Amygdala (tissue), 56 donors: ENCODE data around the gene SLC48A1.

Experiments used
- DNase-seq, 56 donors: peaks; one replicate each; lab custom pipeline; 2025; lab: John Stamatoyannopoulos, UW

SLC48A1 gene

DNA sequence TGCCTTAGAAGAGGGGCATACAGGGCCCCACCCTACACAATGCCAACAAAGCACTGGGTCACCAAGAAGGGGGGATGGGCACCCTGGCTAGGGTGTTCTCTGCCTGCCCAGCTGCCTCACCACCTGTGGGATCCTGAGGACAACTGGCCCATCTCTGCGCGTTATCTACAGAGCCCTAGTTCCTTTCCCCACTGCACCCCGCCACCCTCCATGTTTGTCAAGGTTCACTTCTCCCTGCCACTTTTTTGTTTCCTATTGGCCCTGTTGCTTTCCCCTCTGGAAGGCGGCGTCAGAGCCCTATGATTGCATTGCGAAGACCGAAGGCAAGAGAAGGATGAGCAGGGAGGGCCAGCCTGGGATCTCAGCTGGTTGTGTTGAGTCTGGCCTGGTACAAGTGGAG is 1.6 kb downstream of the SLC48A1 start:
- peak in 6 of 56 donors; percentile 24 to 51 (median 33) for DNase-seq

DNA sequence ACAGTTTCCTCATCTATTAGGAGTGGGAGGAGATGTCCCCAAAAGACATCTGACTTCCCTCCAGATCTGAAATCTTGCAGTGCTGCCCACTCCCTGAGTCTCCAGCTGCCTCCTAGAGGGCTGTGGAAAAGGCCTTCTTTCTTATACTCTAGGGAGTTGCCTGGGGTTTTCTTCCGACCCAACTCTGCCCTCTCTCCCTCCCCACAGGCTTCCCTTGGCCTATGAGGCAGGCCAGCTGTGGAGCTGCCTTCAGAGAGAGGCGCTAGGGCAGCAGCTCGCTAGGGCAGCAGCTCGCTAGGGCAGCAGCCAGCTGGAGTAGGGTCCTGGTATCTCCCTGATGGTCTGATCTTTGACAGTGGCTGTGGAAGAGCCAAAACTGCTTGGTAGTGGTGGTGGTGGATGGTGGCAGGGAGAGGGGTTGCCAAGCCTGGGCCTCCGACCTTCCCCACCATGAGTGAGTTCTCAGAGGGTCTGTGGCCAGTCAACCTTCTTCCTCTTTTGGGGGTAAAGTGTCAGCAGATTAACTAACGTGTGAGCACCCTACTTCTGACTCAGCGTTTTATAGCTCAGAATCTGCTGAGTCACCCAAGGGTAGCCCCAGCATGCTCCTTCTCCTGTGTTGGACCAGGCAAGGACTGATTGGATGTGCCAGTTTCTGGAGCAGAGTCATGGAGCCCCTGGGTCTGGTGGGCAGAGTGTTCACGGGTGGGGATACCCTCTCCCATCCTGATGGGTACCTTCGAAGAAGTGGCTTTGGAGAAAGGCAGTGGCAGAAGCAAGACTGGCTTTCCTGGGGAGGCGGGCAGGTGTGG is 2.3 kb downstream of the SLC48A1 start:
- peak in 36 of 56 donors; percentile 18 to 74 (median 50) for DNase-seq

DNA sequence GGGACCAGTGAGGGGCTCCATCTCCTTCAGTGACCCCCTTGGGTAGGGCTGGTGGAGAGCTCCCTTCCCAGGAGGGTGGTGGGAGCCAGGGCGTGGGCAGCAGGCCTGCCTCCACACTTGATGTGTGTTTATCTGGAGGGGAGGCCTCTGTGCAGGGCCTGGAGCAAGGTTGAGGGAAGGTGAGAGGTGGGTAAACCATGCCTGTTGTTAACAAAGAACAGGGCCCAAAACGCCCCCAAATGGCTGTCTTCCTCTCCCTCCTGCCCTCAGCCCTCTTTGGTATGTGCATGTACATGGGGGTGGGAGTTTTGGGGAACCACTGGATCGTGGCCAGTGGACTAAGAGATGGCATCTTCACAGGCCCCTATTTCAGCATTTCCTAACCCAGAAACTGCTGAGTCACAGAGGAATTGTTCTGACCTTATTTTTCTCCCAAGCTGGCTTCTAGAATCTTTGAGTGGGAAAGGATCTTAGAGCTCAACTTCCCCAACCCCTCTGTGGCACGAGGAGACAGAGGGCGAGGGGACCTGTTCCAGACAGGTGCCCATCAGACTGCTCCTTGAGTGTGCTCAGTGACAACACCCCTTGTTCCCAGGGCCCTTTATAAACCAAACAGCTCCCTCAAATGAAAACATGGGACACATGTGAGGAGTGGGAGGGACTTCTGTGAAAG is 3.6 kb downstream of the SLC48A1 start:
- DNase-seq = peak in 2 of 56 donors; percentile 27 to 30

DNA sequence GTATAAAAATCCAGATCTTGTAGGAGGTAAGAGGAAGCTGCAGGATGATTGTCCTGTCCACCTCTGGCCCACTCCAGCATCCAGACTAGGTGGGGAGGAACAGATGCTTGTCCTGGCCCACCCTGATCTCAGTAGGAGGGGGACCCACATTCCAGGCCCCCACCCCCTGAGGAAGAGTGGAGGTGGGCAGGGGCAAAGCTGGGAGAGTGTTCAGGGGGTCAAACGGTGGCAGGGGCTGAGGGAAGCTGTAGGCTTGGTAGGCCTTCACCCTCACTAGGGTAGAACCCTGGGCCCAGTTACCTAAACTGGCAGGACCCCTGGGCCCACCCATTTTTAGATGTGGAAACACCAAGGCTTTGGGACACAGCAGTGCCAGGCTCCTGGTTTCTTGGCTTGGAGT is 4.1 kb downstream of the SLC48A1 start:
- DNase-seq = peak in 1 of 56 donors; percentile 48

DNA sequence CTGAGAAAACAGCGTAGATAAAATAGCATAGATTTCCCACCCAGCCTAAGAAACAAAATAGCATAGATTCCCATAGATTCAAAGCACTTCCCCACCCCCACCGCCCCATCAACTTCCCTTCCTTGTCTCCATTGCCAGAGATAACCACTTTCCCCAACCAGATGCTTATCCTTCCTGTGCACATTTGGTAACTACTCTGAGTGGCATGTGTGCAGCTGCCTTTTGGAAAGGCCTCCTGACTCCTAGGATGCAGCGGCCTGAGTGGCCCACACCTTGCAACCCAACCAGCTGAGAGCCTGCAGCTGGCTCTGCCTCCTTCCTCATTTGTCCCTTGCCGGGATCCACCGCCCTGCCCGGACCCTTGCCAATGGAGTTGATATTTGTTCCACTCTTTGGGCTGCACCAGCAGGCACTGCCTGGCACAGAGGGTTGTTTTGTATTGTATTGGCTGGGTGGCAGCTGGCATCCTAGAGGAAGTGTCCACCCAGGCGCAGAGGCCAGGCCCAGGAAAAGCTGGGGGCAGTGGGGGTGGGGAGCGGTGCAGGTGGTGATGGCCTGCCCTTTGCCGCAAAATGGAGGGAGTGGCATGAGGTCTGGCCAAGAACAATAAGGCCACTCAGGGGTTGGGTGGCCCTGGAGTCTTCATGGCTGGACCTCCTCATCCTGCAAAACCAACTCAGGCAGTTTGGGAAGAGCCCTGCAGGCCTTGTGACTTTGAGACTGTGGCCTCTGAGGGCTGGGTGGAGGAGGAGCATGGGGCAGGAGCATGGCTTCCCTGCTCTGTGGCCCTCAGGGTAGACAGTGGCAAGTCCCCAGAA is 4.9 kb downstream of the SLC48A1 start:
- peak in 54 of 56 donors; percentile 56 to 99 (median 90) for DNase-seq

DNA sequence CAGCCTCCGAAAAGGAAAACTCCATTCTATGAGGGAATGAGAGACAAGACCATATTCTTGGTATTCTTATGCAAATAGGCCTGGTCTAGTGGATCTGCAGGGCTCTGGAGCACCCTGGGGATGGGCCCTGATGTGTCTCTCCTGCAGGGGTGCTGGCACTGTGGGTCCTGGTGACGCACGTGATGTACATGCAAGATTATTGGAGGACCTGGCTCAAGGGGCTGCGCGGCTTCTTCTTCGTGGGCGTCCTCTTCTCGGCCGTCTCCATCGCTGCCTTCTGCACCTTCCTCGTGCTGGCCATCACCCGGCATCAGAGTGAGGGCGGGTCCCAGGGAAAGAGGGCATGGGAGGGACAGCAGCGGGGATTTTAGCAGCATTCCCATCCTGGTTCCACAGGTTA is 5.8 kb downstream of the SLC48A1 start:
- peak in 8 of 56 donors; percentile 40 to 65 (median 56) for DNase-seq

DNA sequence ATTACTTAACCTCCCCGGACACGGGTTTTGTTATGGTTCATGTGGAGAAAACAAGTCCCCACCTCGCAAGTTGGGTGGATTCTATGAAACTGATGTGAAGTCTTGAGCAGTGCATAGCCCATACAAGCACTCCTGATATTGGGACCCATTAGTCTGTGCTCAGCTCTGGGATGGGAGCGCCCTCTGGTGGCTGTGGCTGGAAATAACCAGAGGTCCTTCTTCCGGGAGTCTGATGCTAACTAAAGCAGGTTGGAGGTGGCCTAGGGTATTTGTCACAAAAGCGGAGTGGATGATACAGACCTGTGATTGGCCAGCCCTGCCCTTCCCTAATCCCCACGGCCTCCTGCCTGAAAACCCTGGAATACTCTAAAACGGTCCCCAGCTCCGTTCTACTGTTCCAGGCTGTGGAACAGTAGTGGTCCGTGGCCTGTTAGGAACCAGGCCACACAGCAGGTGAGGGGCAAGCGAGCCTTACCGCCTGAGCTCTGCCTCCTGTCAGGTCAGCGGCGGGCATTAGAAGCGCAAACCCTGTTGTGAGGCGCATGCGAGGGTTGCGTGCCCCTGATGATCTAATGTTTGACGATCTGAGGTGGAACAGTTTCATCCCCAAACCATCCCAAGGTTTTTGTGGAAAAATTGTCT is 6.4 kb downstream of the SLC48A1 start:
- peak in 55 of 56 donors; percentile 40 to 94 (median 79) for DNase-seq

DNA sequence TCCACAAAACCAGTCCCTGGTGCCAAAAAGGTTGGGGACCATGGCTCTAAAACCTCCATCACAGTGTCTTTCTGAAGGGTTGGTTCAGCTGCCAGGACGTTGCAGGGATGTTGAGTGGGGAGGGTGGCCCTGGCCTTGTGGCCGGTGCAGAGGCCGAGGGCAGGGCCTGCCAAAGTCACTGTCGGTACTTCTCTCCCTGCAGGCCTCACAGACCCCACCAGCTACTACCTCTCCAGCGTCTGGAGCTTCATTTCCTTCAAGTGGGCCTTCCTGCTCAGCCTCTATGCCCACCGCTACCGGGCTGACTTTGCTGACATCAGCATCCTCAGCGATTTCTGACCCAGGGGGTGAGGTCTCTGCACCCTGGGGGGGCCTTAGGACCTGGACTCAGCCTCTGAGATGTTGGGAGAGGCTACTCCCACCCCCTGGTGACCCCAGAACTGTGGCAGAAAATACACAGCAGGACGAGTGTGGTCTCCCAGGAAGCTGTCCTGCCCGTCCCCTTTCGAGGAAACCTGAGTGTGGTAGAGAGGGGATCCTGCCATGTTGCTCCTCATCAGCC is 7.0 kb downstream of the SLC48A1 start:
- DNase-seq = no peak

DNA sequence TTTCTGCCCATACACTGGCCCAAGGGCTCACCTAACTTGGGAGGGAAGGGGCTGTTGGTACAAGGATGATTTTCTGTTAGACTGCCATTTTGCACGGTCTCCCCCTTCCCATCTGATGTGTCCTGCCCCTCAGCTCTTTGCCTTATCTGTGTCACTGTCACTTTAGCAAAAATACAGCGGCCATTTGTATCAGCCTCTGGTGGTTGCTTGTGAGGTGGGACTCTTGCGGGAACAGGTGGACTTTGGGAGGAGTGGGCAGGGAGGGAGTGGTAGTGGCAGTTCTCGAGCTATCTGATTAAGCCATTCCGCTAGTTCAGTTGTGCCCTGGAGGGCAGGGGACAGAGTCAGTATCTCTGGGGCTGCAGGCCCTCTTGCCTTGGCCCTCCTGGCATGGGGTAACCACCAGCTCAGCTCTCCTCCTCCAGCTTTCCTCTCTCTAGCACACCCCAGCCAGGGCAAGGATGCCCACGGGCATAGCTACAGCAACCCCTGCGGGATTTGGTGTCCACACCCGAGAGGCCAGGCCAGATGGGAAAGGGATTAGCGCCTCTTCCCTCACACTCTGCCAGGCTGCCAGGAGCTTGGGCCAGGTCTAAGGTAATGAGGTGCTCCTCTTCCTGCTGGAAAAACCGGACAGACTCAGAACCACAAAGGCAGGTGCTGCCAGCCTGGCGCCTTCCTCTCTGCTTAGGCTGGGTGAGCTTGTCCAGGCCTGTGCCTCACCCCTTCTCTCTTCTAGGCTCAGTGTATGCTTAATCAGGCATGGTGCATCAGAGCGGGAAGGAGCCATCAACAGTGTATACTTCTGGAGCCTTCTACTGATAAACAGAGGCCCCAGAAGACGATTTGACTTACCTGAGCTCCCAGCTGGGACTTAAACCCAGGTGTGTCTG is 8.7 kb downstream of the SLC48A1 start:
- no peak for DNase-seq

DNA sequence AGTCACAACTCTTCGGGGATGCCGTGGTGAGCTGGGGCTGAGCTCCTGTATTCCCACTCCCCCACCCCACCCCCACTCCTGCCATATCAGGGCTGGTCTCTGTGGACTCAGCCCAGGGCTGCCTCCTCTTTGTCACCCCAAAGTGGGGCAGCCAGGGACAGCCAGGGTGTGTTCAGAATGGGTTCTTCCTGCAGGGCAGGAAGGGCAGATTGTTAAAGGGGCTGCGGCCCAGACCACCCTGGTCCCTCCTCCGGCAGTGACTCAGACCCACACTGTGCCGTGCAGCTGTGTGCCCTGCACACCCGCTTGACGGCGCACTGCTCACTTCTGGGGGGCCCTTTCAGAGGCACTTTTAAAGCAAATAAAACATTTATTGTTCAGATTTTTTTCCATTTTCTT is 9.3 kb downstream of the SLC48A1 start:
- no peak for DNase-seq

DNA sequence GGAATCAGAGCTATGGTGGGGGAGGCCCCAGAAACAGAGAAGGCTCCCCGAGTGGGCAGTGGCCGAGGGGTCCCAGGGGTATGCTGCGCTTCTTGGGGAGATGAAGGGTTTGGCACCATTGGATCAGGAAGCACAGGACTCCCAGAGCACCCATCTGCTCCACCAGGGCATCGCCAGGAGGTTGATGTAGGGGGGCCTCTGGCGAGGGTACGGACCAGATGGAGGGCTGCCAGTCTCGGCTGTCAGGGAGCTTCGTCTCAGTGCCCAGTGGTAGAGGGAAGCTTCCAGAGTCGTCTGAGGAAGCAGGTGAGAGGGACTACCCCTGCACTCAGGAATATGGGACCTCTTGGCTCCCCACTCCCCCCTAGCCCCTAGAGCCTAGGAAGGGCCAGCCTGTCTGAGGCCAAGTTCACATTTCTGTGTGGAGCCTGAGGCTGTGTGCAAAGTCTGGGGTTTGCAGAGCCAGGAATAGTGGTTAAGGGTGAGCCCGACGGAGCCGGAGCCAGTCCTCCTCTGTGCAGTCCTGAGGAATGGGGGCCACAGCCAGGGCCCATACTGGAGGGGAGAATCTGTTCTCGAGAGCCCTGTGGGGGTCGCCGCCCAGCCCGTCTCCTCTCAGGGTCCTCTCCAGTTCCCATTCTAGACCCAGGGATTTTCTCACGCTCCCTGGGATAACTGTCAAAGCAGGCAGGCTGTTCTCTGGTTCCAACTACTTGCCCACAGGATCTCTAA is 10.2 kb downstream of the SLC48A1 start:
- peak in 1 of 56 donors; percentile 20 for DNase-seq

DNA sequence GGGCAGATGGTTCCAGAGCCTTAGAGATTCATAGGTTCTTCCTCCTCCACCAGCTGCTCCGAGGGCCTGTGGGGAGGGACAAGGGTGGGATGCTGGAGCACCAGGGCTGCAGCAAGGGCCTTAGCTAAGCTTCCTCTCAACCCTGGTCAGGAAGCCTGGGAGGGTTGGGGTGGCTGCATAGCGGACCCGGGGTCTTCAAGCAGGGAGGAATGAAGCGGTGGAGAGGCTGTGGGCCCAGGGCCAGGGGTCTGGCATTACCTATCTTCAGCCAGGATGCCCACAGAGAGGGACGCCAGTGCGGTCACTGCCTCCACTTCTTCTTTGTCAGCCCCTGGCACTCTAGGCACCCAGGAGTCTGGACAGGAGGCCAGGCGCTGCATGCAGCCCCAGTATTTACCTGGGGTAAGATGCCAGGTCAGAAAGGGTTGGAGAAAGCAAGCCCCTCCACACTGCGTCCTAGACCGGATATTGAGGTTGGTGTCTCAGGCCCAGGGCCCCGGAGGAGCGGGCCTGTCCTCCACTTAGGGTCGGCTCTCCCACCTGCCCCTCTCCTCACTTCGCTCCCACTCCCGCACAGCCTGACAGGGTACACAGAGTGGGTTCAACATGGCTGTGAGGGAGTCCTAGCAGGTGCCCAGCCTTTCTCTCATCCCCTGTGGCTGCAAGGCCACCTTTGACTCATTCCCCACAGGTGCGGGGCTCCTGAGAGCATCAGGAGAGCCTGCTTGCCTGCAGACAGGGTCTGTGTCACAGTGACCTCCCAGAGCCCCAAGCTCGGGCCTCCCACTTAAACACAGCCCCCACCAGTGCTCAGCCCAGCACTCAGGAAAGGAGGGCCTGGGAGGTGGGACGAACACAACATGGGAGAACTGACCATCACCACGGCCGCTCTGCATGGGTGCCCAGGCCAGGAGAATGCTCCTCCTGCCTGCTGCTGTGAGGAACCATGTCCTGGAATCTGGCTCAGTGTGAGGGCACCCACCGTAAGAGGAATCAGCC is 11.1 kb downstream of the SLC48A1 start:
- no peak for DNase-seq

DNA sequence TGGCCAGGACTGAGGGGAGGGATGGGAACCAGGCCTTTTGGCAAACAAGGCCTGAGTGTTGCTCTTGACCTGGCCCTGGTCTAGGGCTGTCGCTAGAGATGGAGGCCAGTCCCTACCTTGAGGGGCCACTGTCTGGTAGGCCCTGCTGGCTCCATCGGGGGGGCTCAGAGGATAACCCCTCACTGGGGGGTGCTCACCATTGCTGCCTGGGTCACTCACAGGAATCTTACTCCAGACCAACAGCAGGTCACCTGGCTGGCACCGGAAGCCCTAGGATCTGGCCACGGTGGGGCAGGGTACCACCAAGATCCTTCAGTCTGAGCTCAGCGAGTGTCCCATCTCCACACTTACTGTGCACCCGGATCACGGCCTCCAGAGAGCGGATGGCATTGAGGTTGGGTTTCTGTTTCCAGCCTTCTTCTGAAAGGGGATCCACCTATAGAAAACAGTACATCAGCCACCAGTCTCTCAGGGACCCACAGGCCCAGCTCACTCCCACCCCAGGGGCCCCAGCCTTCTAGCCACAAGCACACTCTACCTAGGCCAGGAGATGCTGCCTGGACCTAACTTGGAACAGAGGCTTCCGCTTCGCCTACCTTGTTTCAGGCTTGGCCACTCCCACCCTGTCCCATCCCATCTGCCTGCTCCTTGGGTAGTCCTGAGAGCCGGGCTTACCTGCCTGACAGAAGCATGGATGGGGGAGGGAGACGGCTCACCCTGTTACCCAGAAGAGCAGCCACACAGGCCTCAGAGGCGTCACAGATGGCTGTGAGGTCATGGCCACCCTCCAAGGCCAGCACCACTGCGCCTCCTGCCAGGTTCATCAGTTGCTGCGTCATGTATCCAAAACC is 12.2 kb downstream of the SLC48A1 start:
- DNase-seq = no peak

DNA sequence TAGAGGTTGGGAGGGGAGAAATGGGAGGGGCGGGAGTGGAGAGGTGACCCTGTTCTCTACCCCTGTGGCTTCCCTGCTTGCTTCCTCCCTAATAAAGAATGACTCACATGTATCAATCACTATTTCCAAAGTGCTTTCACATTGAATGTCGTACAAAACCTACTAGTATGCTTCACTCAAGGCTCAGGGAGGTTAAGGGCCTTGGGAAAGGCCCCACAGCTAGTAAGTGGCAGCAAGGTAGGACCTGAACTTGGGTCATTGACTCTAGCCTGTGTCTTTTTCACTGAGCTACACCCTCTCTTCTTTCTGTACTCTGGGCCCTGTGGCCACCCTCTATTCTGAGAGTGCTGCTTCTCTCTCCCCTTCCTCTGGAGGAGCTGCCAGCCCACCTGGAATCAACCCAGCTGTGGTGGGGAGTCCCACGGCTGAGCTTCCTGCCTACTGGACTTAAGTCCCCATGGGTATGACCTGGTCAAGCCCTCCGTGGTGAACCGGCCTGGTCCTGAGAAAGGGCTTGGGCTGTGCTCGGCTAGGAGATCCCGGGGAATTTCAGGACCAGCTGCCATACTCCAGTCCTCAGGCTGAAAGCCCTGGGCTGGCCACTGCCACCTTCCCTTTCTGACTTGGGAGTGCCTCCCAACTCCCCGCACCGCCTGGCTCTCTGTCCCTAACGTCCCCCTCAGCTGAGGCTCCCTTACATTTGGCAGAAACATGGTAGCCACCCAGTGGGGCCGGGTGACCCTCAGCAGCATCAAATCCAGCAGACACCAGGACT is 13.0 kb downstream of the SLC48A1 start:
- DNase-seq = no peak

DNA sequence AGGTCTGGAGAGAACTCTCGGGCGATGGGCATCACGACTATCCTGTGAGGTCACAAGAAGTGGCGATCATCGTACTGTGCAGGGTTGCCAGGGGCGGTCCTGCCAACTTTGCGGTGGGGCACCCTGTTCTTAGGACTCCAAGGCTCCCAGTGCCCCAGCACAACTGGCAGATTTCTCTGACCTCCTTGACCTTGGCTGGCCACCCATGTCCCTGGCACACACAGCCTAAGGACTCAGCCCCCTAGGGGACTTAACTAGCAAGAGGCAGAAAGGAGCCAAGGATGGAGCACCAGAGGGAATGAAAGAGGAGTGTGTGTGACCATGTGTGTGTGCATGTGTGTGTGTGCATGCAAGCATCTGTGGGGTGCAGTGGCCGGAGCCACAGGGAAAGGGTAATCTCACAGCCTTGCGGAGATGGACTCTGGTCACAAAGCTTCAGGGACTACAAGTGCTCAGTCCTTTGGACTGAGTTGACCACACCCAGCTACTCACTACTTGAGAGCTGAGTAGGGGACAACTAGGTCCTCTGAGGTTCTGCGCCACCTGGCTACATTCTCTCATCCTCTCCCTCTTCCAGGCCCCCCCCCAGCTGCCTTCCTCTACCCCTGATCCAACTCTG is 13.7 kb downstream of the SLC48A1 start:
- no peak for DNase-seq
